HG03378 (cell line): ENCODE measurements around the gene SPATS2.

Source experiments
- ATAC-seq: cut with Tn5 transposase; IDR thresholded peaks from one replicate; pipeline ENCODE4 v1.9.1; 2021; ENCODE audit warnings: mild to moderate bottlenecking, moderate library complexity; ENCODE audit not compliant: unreplicated experiment

Gene SPATS2

GRCh38 chr12:49538510-49539403 is 171.5 kb downstream of the SPATS2 start, which contains the start of gene KCNH3:
TSS of gene KCNH3 (plus strand) at chr12:49539030. CDS start at chr12:49539417, 387 bp downstream.
- ATAC-seq = no peak

- ATAC-seq = no peak
Measured at GRCh38 chr12:49539406-49540228, 172.4 kb downstream of the SPATS2 start.

GRCh38 chr12:49540229-49541139 is 173.2 kb downstream of the SPATS2 start:
- ATAC-seq = no peak

- no peak for ATAC-seq
Measured at GRCh38 chr12:49541140-49541861, 174.0 kb downstream of the SPATS2 start.

GRCh38 chr12:49541911-49542505 is 174.7 kb downstream of the SPATS2 start:
- no peak for ATAC-seq

- ATAC-seq = no peak
Measured at GRCh38 chr12:49542592-49543160, 175.4 kb downstream of the SPATS2 start.

GRCh38 chr12:49543221-49543913 is 176.1 kb downstream of the SPATS2 start:
- ATAC-seq = no peak

- no peak for ATAC-seq
Measured at GRCh38 chr12:49543914-49544815, 176.9 kb downstream of the SPATS2 start.

GRCh38 chr12:49545815-49546214 is 178.6 kb downstream of the SPATS2 start:
- ATAC-seq = no peak

- no peak for ATAC-seq
Measured at GRCh38 chr12:49546481-49546880, 179.2 kb downstream of the SPATS2 start.

- ATAC-seq = no peak
Measured at GRCh38 chr12:49547090-49547690, 179.9 kb downstream of the SPATS2 start.

GRCh38 chr12:49548481-49548821 is 181.2 kb downstream of the SPATS2 start:
- ATAC-seq = no peak

GRCh38 chr12:49548822-49549648 is 181.8 kb downstream of the SPATS2 start:
- no peak for ATAC-seq

- ATAC-seq = no peak
Measured at GRCh38 chr12:49549735-49550692, 182.8 kb downstream of the SPATS2 start.

GRCh38 chr12:49550693-49551252 is 183.5 kb downstream of the SPATS2 start:
- no peak for ATAC-seq
